Measurements from ENCODE around the gene AQR.
"Not testable (repeated sequence)": the region's sequence is repeated elsewhere in the genome, so short reads cannot be mapped to it uniquely, and the experiment has no call there.

Gene AQR

GRCh38 chr15:34953851-34954250, 15.7 kb downstream of the AQR start:
- DNase-seq (ENCODE audit: low read depth), result no peak

GRCh38 chr15:34952481-34952880, 17.1 kb downstream of the AQR start:
- DNase-seq (ENCODE audit: low read depth), result no peak

DNA sequence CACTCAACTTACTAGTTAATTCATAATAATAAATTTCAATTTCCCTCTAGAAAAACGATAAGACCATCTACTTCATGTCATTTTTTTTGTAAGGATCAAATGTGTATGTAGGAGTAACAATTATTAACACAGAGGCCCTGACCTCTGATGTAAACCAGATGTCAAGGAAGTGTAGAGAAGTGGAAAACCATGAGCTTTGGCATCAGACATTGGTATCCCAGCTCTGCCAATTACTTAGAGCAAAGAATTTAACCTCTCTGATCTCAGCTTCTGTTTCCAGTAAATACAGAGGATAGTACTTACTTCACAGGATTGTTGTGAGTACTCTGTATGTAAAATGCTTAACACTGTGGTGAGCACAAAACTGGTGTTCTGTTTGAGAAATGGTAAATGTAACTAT, 17.5 kb downstream of the AQR start:
- peak; percentile 44 for DNase-seq (ENCODE audit: low read depth)

GRCh38 chr15:34944936-34945335, 24.6 kb downstream of the AQR start:
- DNase-seq (ENCODE audit: low read depth), result peak; percentile 21

GRCh38 chr15:34943711-34944110, 25.8 kb downstream of the AQR start:
- DNase-seq (ENCODE audit: low read depth), result no peak

GRCh38 chr15:34943264-34943663, 26.3 kb downstream of the AQR start:
- DNase-seq (ENCODE audit: low read depth), result not testable (repeated sequence)

DNA sequence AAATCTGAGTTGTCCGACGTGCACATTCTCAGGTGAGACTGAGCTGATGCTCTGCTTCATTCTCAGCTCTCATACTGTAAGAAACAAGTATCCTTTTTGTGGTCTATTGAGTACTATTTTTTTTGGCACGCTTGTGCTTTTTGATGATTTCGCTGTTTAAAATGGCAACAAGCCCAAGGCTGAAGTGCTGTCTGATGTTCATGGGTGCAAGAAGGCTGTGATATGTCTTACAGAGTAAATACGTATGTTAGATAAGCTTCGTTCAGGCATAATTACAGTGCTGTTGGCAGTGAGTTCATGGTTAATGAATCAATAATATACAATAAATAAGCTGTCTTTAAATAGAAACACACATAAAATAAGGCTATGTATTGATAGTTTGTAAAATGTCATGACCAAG, 27.2 kb downstream of the AQR start:
- DNase-seq (ENCODE audit: low read depth), result no peak

DNA sequence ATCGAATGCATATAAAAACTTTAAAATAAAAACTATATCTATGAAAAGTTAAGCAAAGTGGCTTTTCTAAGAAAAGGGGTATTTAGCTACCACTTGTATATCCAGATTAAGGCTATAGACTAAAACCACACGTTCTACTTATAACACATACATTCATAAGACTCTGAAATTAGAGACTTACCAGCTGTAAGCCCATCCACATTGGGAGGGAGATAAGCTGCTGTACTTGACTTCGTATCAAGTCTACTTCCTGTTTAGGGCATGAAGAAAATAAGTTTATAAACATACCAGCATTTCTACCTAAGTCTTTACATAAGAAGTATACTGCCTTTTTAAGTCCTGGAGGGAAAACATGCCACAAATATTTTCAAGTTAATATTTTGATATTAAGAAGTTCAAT, 27.7 kb downstream of the AQR start:
- DNase-seq (ENCODE audit: low read depth), result no peak

GRCh38 chr15:34941185-34941698, 28.3 kb downstream of the AQR start:
- DNase-seq (ENCODE audit: low read depth), result no peak

- DNase-seq (ENCODE audit: low read depth), result no peak
These were observed 36.0 kb downstream of the AQR start for GRCh38 chr15:34933432-34933975.

DNA sequence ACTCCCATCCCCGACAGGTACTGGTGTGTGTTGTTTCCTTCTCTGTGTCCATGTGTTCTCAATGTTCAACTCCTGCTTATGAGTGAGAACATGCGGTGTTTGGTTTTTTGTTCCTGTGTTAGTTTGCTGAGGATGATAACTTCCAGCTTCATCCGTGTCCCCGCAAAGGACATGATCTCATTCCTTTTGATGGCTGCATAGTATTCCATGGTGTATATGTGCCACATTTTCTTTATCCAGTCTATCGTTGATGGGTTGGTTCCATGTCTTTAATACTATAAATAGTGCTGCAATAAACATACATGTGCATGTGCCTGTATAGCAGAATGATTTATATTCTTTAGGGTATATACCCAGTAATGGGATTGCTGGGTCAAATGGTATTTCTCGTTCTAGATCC, 41.2 kb downstream of the AQR start:
- not testable (repeated sequence) for DNase-seq (ENCODE audit: low read depth)

DNA sequence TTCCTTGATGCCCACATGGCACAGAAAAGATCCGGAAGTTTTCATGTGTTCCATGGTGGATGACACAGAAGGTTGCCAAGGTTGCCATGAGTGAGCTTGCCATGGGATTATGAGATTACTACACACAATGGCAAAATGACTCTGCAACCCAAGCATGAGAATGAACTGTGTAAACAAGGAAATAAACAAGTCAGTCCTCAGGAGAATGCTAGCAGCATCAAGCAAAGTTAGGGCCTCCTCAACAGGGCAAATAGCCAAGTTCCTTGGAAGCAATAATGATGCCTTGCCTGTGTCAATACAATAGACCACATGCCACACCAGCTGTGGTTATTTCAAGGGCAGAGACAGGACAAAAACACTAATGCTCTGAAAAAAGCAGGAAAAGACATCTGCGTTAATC, 41.8 kb downstream of the AQR start:
- no peak for DNase-seq (ENCODE audit: low read depth)

DNA sequence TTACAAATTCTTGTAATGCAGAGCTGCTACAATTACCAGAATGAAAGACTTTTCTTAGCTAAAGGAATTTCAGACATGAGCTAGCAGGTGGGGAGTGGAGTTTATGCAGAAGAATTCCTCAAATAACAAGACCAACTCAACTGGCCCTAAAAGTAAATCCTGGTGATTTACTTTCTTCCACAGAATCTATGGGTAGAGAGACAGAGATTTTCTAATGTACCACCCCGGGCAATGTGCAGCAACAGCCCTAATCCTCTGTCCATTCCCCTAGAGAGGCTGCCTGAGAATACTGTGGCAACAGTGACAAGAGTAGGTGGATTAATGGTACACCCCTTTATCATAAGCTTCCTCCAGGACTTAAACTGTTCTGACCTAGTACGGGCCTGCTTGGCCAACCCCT, 55.2 kb downstream of the AQR start:
- DNase-seq (ENCODE audit: low read depth), result no peak

GRCh38 chr15:34905047-34905446, 64.5 kb downstream of the AQR start:
- no peak for DNase-seq (ENCODE audit: low read depth)

DNA sequence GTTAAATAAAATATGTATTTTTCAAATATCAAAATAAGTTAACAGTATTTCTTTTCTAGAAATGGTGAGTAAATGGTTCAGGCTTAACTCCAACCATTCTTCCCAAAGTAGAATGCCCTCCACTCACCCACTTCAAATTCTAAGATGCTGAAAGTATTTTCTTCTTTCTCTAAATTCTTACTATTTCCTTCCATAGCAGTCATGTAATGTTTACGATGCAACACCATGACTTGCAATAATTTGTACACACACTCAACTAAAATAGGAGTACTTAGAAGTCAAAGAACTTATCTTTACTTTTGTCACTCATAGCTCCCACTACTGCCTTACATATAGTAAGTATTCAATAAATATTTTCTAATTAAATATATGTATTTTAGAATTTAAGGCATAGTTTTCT, 65.0 kb downstream of the AQR start:
- DNase-seq (ENCODE audit: low read depth), result no peak

DNA sequence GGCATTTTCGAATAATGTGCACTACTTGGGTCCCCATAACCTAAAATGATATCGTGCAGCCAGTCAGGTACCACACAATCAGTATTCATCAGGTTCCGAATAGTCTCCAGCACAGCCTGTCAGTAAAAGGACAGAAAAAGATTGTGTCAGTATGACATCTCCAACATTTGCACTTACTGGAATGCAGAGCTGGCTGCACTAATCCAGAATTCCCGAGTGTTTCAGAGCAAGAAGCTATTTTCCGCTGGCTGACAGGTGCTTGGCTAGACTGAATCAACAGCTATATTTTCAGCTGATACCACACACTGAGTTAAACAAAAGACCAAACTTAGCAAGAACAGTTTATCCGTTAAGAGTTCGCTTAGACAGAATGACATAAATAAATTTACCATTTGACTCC, 68.8 kb downstream of the AQR start:
- DNase-seq (ENCODE audit: low read depth), result no peak

- no peak for DNase-seq (ENCODE audit: low read depth)
These were observed 73.4 kb downstream of the AQR start for GRCh38 chr15:34896183-34896582.

DNA sequence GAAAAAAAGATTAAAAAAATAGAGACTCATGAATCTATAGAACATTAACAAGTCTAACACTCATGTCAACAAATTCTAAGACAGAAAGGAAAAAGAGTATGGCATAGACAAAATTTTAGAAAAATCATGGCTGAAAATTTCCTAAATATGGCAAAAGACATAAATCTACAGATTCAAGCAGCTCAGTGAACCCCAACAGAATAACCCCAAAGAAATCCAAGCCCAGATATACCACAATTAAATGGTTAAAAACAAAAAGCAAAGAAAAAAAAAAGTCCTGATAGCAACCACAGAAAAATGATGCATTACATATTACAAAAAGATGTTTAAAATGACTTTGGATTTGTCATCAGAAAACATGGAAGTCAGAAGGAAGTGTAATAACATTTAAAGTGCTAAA, 75.6 kb downstream of the AQR start:
- DNase-seq (ENCODE audit: low read depth), result no peak

- no peak for DNase-seq (ENCODE audit: low read depth)
These were observed 76.5 kb downstream of the AQR start for GRCh38 chr15:34892963-34893591.

GRCh38 chr15:34890424-34890823, 79.1 kb downstream of the AQR start:
- no peak for DNase-seq (ENCODE audit: low read depth)

DNA sequence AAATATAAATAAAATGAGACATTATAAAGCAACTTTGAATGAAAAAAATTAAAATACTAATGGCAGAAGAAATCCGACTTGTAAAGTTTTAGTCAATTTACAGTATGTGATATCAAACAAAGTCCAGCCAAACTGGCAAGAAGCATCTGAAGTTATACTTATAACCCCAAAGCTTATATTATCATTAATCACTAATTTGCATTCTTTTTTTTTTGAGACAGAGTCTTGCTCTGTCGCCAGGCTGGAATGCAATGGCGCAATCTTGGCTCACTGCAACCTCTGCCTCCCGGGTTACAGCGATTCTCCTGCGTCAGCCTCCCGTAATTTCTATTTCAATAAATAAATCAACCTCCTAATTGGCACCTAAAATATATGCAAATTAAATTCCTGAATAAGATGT, 80.1 kb downstream of the AQR start:
- DNase-seq (ENCODE audit: low read depth), result no peak

DNA sequence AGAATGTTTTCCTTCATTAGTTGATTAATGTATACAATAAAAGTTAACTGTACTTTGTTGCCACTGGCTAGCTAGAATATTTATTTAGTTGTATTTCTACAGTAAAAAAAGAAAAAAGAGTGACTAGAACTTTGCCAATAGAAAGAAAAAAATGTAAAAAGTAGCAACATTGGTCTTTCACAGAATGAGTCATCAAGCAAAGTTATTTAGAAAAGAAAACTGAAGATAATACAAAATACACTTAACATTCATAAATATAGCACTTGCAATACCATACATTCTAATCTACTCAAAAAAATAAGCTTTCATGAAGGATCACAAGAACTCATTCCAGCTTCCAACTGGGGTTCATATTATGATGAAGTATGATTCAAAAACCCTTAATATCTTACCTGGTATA, 83.4 kb downstream of the AQR start:
- no peak for DNase-seq (ENCODE audit: low read depth)

GRCh38 chr15:34883633-34884032, 85.9 kb downstream of the AQR start:
- no peak for DNase-seq (ENCODE audit: low read depth)

DNA sequence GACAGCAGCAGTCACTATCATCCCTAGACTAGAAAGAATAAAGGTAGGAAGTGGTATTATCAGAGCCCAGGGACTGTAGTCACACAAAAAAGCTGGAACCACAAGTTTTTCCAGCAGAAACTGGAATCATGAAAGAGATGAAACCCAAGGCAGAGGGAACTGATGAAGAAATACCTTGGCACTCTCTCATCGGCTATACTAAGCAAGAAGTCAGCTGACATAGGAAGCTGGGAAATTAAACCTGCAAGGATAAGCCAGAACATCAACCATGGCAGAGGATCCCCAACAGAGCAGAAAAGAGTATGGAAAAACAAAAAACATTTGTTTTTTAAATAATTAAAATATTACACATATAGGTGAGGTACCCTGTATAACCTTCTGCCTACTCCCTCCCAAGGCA, 86.5 kb downstream of the AQR start:
- no peak for DNase-seq (ENCODE audit: low read depth)

Data from GM04504 (cell line).